ENCODE measurements around the gene VTI1B.

GRCh38 chr14:67697006-67697405, 22.6 kb upstream of the VTI1B start:
- no peak for TF ChIP-seq EZH2 (IDR thresholded peaks at IDR 0.05; ENCODE audit: low read length)
- no peak for TF ChIP-seq CTCF (optimal IDR thresholded peaks at IDR 0.05 in 1 of 3, IDR thresholded peaks at IDR 0.05 in 1 of 3, conservative IDR thresholded peaks at IDR 0.05 in 1 of 3; ENCODE audit: extremely low read depth in 1 of 3, insufficient read depth in 2 of 3, low read length in 3 of 3)

Measured in keratinocyte (primary cell).